Liver (tissue), 9 donors: Measurements from ENCODE around the gene HUS1B. TPM values are rescaled to one million over a fixed set of nuclear protein-coding genes. Genes with fewer than 3 reads are reported as not detected.
A peak's percentile ranks its signal among the peaks of the same experiment; 100 is the strongest.

Experiments used
- DNase-seq: peaks from one replicate; pipeline ENCODE4 v3.0.0-alpha.2; 2017; ENCODE audit warnings: low spot score
- H3K27ac ChIP-seq, 2 donors: one replicate each; pipeline ENCODE4 v1.7.0; 2013; ENCODE audit warnings: inconsistent platforms in 2 of 2, low read length in 2 of 2, control low read depth in 1 of 2, low read depth in 1 of 2, mild to moderate bottlenecking in 1 of 2
- H3K27me3 ChIP-seq, 4 donors: one replicate each; pipeline versions ENCODE4 v1.6.1 to v1.7.0; 2013; ENCODE audit warnings: low read length in 3 of 4, inconsistent platforms in 1 of 4, mild to moderate bottlenecking in 1 of 4, moderate library complexity in 1 of 4; ENCODE audit not compliant: control insufficient read depth in 4 of 4, insufficient read depth in 4 of 4
- H3K36me3 ChIP-seq, 4 donors: one replicate each; pipeline versions ENCODE4 v1.6.1 to v1.7.0; 2013; ENCODE audit warnings: low read length in 3 of 4, mild to moderate bottlenecking in 3 of 4, low read depth in 1 of 4, moderate library complexity in 1 of 4; ENCODE audit not compliant: control insufficient read depth in 4 of 4, insufficient read depth in 3 of 4
- H3K4me1 ChIP-seq, 4 donors: one replicate each; pipeline versions ENCODE4 v1.6.1 to v1.7.0; 2013; ENCODE audit warnings: low read length in 3 of 4, mild to moderate bottlenecking in 3 of 4, moderate library complexity in 1 of 4; ENCODE audit not compliant: control insufficient read depth in 4 of 4, insufficient read depth in 4 of 4
- H3K4me3 ChIP-seq, 3 donors: one replicate each; pipeline versions ENCODE4 v1.6.1 to v1.7.0; 2013; ENCODE audit warnings: low read length in 3 of 3, control low read depth in 1 of 3, low read depth in 1 of 3, mild to moderate bottlenecking in 1 of 3
- H3K9ac ChIP-seq, 2 donors: one replicate each; pipeline ENCODE4 v1.7.0; 2013; ENCODE audit warnings: low read length in 2 of 2, mild to moderate bottlenecking in 2 of 2, moderate library complexity in 2 of 2, control low read depth in 1 of 2, low read depth in 1 of 2
- H3K9me3 ChIP-seq, 4 donors: one replicate each; pipeline versions ENCODE4 v1.6.1 to v1.7.0; 2013; ENCODE audit warnings: low read length in 3 of 4; ENCODE audit not compliant: control insufficient read depth in 4 of 4
- EGR1 ChIP-seq, 2 donors: IDR thresholded peaks; 2 replicates each; pipeline ENCODE4 v1.6.1; 2016 to 2018; ENCODE audit warnings: antibody characterized with exemption in 2 of 2, low read depth in 2 of 2
- FOXA1 ChIP-seq: IDR thresholded peaks from 2 replicates; pipeline ENCODE4 v1.6.1; 2016; ENCODE audit warnings: antibody characterized with exemption
- FOXA2 ChIP-seq: IDR thresholded peaks from 2 replicates; pipeline ENCODE4 v1.6.1; 2016; ENCODE audit warnings: antibody characterized with exemption
- GABPA ChIP-seq, 2 donors: IDR thresholded peaks in 1 of 2; conservative IDR thresholded peaks in 1 of 2; 2 replicates each; pipeline ENCODE4 v1.6.1; 2016; ENCODE audit warnings: antibody characterized with exemption in 2 of 2, mild to moderate bottlenecking in 1 of 2, moderate library complexity in 1 of 2
- HNF4A ChIP-seq, 2 donors: conservative IDR thresholded peaks; 2 replicates each; pipeline ENCODE4 v1.6.1; 2016; ENCODE audit warnings: antibody characterized with exemption in 2 of 2, mild to moderate bottlenecking in 2 of 2
- HNF4G ChIP-seq: IDR thresholded peaks from 2 replicates; pipeline ENCODE4 v1.6.1; 2016; ENCODE audit warnings: antibody characterized with exemption
- JUND ChIP-seq, 2 donors: IDR thresholded peaks; 2 replicates each; pipeline ENCODE4 v1.6.1; 2016; ENCODE audit warnings: antibody characterized with exemption in 2 of 2
- NR2F2 ChIP-seq: IDR thresholded peaks from 2 replicates; pipeline ENCODE4 v1.6.1; 2016; ENCODE audit warnings: antibody characterized with exemption
- RAD21 ChIP-seq, 2 donors: IDR thresholded peaks; 2 replicates each; pipeline ENCODE4 v1.6.1; 2016; ENCODE audit warnings: antibody characterized with exemption in 2 of 2, mild to moderate bottlenecking in 2 of 2
- RXRA ChIP-seq, 2 donors: IDR thresholded peaks; 2 replicates each; pipeline ENCODE4 v1.6.1; 2017 to 2018; ENCODE audit warnings: antibody characterized with exemption in 2 of 2, mild to moderate bottlenecking in 1 of 2
- SP1 ChIP-seq: IDR thresholded peaks from 2 replicates; pipeline ENCODE4 v1.6.1; 2018; ENCODE audit warnings: antibody characterized with exemption, mild to moderate bottlenecking
- TAF1 ChIP-seq: conservative IDR thresholded peaks from 2 replicates; pipeline ENCODE4 v1.6.1; 2016; ENCODE audit warnings: antibody characterized with exemption, mild to moderate bottlenecking
- WGBS: extraction: QIAGEN DNeasy Blood & Tissue Kit; methylation state at CpG from one replicate; pipeline ENCODE4 v1.1.7; 2013; 5-methylcytosine and 5-hydroxymethylcytosine counted together
- polyA plus RNA-seq, 2 donors: library from polyadenylated mRNA; stranded (reverse) in 1 of 2; unstranded in 1 of 2; fragments of 200-250 nt in 1 of 2; fragments of >200 nt in 1 of 2; fragmentation: Nextera tagmentation in 1 of 2; extraction: Ambion mirVana in 1 of 2; gene quantifications; one replicate each; pipeline versions ENCODE4 v1.2.1 to v1.2.3, GENCODE V29; 2013 to 2015
- total RNA-seq, 2 donors: library from RNA; depleted of rRNA; stranded (reverse); fragments of >200 nt; gene quantifications; one replicate each; pipeline ENCODE4 v1.2.3, GENCODE V29; 2014
- TF ChIP-seq, protein P1 (sequence below): IDR thresholded peaks from 2 replicates; pipeline ENCODE4 v1.6.1; 2016; ENCODE audit warnings: antibody characterized with exemption
- TF ChIP-seq, protein P2 (sequence below): IDR thresholded peaks from 2 replicates; pipeline ENCODE4 v1.6.1; 2016; ENCODE audit warnings: antibody characterized with exemption
- TF ChIP-seq, protein P3 (sequence below): IDR thresholded peaks from 2 replicates; pipeline ENCODE4 v1.6.1; 2016; ENCODE audit warnings: antibody characterized with exemption, mild to moderate bottlenecking
- TF ChIP-seq, protein P4 (sequence below): IDR thresholded peaks from 2 replicates; pipeline ENCODE4 v1.6.1; 2016; ENCODE audit warnings: antibody characterized with exemption
- TF ChIP-seq, protein P5 (sequence below): fragments of 150-350 bp; IDR thresholded peaks from 2 replicates; pipeline ENCODE4 v1.5.1; 2017; ENCODE audit warnings: improper control_type of control experiment, low read depth, low read length; ENCODE audit not compliant: missing input control
- donor health status: healthy.
- donor health status: healthy.
- donor health status: healthy.
- donor health status: healthy.
- donor health status: healthy.

Gene HUS1B
- total and polyA plus RNA-seq, 4 donors = 0.07 to 1.3 (median 0.51) TPM; not detected in 1

DNA sequence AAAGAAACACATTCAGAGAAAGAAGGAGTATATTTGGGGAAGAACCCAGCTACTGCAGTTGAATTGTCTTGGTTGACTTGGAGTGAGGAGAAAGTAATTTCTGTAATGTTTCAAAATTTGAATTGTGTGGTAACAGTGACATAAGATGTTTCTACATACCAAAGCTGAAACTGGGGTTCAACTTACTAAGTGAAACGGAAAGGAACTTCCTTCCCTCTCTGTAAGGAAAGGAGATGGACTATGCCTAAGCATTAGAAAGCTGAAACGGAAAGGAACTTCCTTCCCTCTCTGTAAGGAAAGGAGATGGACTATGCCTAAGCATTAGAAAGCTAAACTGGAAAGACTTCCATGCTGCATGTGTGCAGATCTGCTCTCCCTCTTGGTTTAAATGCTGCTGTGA, 46.0 kb downstream of the HUS1B start:
- Histone ChIP-seq H3K36me3 (peaks cover 0 to 6% (median 4%) of the 10 kb centered on the region in 4 donors), H3K27me3 (no peaks in the 10 kb centered on the region), H3K9ac (no peak overlapping the region), H3K9me3 (no peaks in the 10 kb centered on the region), H3K4me3 (no peak overlapping the region), H3K4me1 (no peaks in the 10 kb centered on the region), H3K27ac (no peak overlapping the region)
- 64% methylated on average over 2 of the region's 2 CpGs for WGBS
- TF ChIP-seq, protein P1, sequence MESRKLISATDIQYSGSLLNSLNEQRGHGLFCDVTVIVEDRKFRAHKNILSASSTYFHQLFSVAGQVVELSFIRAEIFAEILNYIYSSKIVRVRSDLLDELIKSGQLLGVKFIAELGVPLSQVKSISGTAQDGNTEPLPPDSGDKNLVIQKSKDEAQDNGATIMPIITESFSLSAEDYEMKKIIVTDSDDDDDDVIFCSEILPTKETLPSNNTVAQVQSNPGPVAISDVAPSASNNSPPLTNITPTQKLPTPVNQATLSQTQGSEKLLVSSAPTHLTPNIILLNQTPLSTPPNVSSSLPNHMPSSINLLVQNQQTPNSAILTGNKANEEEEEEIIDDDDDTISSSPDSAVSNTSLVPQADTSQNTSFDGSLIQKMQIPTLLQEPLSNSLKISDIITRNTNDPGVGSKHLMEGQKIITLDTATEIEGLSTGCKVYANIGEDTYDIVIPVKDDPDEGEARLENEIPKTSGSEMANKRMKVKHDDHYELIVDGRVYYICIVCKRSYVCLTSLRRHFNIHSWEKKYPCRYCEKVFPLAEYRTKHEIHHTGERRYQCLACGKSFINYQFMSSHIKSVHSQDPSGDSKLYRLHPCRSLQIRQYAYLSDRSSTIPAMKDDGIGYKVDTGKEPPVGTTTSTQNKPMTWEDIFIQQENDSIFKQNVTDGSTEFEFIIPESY = no peak
- TF ChIP-seq, protein P2, sequence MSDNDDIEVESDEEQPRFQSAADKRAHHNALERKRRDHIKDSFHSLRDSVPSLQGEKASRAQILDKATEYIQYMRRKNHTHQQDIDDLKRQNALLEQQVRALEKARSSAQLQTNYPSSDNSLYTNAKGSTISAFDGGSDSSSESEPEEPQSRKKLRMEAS = peak; percentile 9
- TF ChIP-seq RXRA (IDR thresholded peaks at IDR 0.05) = no peak
- no peak for DNase-seq

DNA sequence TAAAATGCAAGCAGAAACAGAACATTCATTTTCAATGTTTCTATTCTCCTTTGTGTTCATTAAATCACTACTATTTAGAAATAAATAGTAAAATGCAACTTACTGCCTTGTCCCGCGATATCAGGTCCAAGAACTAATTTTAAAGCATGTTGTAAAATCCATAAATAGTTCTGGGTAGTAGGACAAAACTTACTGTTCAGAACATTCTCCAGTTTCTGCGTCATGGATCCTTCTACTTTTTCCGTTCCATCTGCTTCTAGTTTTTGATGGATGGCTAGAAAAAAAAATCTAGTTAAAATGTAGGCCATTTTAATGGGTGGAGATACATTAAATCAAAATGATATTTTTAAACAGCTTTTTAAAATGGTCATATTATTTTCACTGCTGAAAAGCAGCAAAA, 47.0 kb downstream of the HUS1B start:
- no peak overlapping the region for H3K27ac ChIP-seq
- WGBS = 97% methylated on average over 4 of the region's 4 CpGs
- no peaks in the 10 kb centered on the region for H3K9me3 ChIP-seq
- H3K9ac ChIP-seq = no peak overlapping the region
- TF ChIP-seq NR2F2 = no peak
- DNase-seq = no peak
- no peaks in the 10 kb centered on the region for H3K4me1 ChIP-seq
- H3K4me3 ChIP-seq = no peak overlapping the region
- no peaks in the 10 kb centered on the region for H3K27me3 ChIP-seq
- peaks cover 0 to 6% (median 4%) of the 10 kb centered on the region in 4 donors for H3K36me3 ChIP-seq

GRCh38 chr6:606829-607379, 50.0 kb downstream of the HUS1B start:
- 96% methylated on average over 14 of the region's 14 CpGs for WGBS
- H3K27me3 ChIP-seq = no peaks in the 10 kb centered on the region
- no peak overlapping the region for H3K9ac ChIP-seq
- TF ChIP-seq, protein P3, sequence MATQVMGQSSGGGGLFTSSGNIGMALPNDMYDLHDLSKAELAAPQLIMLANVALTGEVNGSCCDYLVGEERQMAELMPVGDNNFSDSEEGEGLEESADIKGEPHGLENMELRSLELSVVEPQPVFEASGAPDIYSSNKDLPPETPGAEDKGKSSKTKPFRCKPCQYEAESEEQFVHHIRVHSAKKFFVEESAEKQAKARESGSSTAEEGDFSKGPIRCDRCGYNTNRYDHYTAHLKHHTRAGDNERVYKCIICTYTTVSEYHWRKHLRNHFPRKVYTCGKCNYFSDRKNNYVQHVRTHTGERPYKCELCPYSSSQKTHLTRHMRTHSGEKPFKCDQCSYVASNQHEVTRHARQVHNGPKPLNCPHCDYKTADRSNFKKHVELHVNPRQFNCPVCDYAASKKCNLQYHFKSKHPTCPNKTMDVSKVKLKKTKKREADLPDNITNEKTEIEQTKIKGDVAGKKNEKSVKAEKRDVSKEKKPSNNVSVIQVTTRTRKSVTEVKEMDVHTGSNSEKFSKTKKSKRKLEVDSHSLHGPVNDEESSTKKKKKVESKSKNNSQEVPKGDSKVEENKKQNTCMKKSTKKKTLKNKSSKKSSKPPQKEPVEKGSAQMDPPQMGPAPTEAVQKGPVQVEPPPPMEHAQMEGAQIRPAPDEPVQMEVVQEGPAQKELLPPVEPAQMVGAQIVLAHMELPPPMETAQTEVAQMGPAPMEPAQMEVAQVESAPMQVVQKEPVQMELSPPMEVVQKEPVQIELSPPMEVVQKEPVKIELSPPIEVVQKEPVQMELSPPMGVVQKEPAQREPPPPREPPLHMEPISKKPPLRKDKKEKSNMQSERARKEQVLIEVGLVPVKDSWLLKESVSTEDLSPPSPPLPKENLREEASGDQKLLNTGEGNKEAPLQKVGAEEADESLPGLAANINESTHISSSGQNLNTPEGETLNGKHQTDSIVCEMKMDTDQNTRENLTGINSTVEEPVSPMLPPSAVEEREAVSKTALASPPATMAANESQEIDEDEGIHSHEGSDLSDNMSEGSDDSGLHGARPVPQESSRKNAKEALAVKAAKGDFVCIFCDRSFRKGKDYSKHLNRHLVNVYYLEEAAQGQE = no peak
- TF ChIP-seq FOXA2 (no peak), SP1 (no peak), FOXA1 (no peak), NR2F2 (no peak), GABPA (IDR thresholded peaks at IDR 0.05 in 1 of 2, conservative IDR thresholded peaks at IDR 0.05 in 1 of 2) (no peak), EGR1 (IDR thresholded peaks at IDR 0.05; ENCODE audit: low read depth in 2 of 2) (no peak), RAD21 (IDR thresholded peaks at IDR 0.05) (no peak), HNF4G (no peak), HNF4A (conservative IDR thresholded peaks at IDR 0.05) (no peak), TAF1 (no peak), JUND (IDR thresholded peaks at IDR 0.05) (no peak)
- TF ChIP-seq, protein P4, sequence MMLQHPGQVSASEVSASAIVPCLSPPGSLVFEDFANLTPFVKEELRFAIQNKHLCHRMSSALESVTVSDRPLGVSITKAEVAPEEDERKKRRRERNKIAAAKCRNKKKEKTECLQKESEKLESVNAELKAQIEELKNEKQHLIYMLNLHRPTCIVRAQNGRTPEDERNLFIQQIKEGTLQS = no peak
- TF ChIP-seq, protein P5, sequence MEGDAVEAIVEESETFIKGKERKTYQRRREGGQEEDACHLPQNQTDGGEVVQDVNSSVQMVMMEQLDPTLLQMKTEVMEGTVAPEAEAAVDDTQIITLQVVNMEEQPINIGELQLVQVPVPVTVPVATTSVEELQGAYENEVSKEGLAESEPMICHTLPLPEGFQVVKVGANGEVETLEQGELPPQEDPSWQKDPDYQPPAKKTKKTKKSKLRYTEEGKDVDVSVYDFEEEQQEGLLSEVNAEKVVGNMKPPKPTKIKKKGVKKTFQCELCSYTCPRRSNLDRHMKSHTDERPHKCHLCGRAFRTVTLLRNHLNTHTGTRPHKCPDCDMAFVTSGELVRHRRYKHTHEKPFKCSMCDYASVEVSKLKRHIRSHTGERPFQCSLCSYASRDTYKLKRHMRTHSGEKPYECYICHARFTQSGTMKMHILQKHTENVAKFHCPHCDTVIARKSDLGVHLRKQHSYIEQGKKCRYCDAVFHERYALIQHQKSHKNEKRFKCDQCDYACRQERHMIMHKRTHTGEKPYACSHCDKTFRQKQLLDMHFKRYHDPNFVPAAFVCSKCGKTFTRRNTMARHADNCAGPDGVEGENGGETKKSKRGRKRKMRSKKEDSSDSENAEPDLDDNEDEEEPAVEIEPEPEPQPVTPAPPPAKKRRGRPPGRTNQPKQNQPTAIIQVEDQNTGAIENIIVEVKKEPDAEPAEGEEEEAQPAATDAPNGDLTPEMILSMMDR = no peak
- TF ChIP-seq, protein P1 = no peak
- peaks cover 0 to 6% (median 3%) of the 10 kb centered on the region in 4 donors for H3K36me3 ChIP-seq
- H3K27ac ChIP-seq = no peak overlapping the region
- no peaks in the 10 kb centered on the region for H3K9me3 ChIP-seq
- DNase-seq = no peak
- no peak overlapping the region for H3K4me3 ChIP-seq
- no peaks in the 10 kb centered on the region for H3K4me1 ChIP-seq
